Smooth muscle cell (in vitro differentiated cells): ENCODE data around the gene ACSM4. TPM values are rescaled to one million over a fixed set of nuclear protein-coding genes. Genes with fewer than 3 reads are reported as not detected.

ENCODE experiments used
- DNase-seq: peaks from one replicate; lab custom pipeline; 2025; ENCODE audit not compliant: unreplicated experiment; lab: John Stamatoyannopoulos, UW
- H2AFZ ChIP-seq: fragments of 200-600 bp; sonication (generic); 2 replicates; pipeline ENCODE4 v1.6.0; 2016; ENCODE audit warnings: antibody characterized with exemption, low read depth, mild to moderate bottlenecking
- H3F3A ChIP-seq: fragments of 200-600 bp; sonication (generic); 2 replicates; pipeline ENCODE4 v1.6.0; 2017; ENCODE audit warnings: antibody characterized with exemption, low read depth
- H3K27ac ChIP-seq: fragments of 200-600 bp; sonication (generic); 2 replicates; pipeline ENCODE4 v1.5.1; 2016; ENCODE audit warnings: low read depth, mild to moderate bottlenecking
- H3K27me3 ChIP-seq: fragments of 200-600 bp; sonication (generic); 2 replicates; pipeline ENCODE4 v1.6.1; 2016; ENCODE audit warnings: low read depth, mild to moderate bottlenecking
- H3K36me3 ChIP-seq: fragments of 200-600 bp; sonication (generic); 2 replicates; pipeline ENCODE4 v1.5.1; 2016; ENCODE audit warnings: low read depth
- H3K4me1 ChIP-seq: fragments of 200-600 bp; sonication (generic); 2 replicates; pipeline ENCODE4 v1.5.1; 2016; ENCODE audit warnings: low read depth
- H3K4me2 ChIP-seq: fragments of 200-600 bp; sonication (generic); 2 replicates; pipeline ENCODE4 v1.6.0; 2016; ENCODE audit warnings: mild to moderate bottlenecking
- H3K4me3 ChIP-seq: fragments of 200-600 bp; sonication (generic); 2 replicates; pipeline ENCODE4 v1.5.1; 2016; ENCODE audit warnings: mild to moderate bottlenecking
- H3K79me2 ChIP-seq: fragments of 200-600 bp; sonication (generic); 2 replicates; pipeline ENCODE4 v1.6.0; 2016; ENCODE audit warnings: low read depth, mild to moderate bottlenecking
- H3K9ac ChIP-seq: fragments of 200-600 bp; sonication (generic); 2 replicates; pipeline ENCODE4 v1.6.0; 2016; ENCODE audit warnings: low read depth
- H3K9me3 ChIP-seq: fragments of 200-600 bp; sonication (generic); replicated peaks from 2 replicates; pipeline ENCODE4 v1.5.1; 2016; ENCODE audit warnings: low read depth
- H4K20me1 ChIP-seq: fragments of 200-600 bp; sonication (generic); 2 replicates; pipeline ENCODE4 v1.6.0; 2016; ENCODE audit warnings: low read depth
- WGBS: methylation state at CpG from one replicate; pipeline ENCODE4 v1.1.7; 2016; ENCODE audit warnings: low lambda C conversion rate; 5-methylcytosine and 5-hydroxymethylcytosine counted together
- polyA plus RNA-seq: library from polyadenylated mRNA; unstranded; fragments of >200 nt; fragmentation: Nextera tagmentation; extraction: Ambion mirVana; gene quantifications from 2 replicates; pipeline ENCODE4 v1.2.1, GENCODE V29; 2016
- total RNA-seq: library from RNA; depleted of rRNA; stranded (reverse); fragments of >200 nt; gene quantifications from 2 replicates; pipeline ENCODE4 v1.2.3, GENCODE V29; 2014
- TF ChIP-seq, protein P1 (sequence below): fragments of 200-600 bp; sonication (generic); IDR thresholded peaks from 2 replicates; pipeline ENCODE4 v1.5.1; 2017; ENCODE audit warnings: borderline replicate concordance, mild to moderate bottlenecking, antibody characterized with exemption; ENCODE audit not compliant: insufficient read depth, poor library complexity, severe bottlenecking

Gene ACSM4
- total and polyA plus RNA-seq, 2 experiments from 2014 or later: not detected

DNA sequence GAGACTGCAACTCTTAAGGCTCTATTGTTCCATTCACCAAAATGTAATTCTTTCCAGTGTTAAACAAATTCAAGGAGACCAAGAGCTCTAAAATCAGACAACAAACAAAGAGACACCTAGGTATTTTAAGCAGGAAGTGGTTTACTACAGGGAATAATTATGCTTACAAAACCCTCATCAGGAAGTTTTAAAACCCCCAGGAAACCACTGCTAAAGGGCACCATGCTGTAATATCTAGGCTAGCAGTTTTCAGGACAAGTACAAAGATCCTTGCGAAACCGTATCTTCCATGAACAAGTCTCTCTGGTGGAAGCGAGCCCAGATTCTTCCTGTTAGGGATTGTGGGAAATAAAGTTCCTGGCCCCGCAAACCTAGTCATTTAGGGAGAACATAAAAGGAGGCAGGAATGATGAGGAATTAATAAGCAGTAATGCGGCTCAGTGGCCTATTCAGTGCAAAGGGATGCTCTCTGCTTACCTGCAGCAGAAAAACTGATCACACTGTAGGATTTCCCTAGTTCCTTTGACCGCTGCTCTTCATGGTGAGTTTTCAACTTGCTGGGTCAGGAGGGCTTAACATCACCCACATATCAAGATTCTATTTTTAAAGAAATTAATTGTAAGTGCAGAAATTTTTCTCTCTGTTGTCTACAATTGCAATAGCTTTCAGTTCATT, 42.8 kb downstream of the ACSM4 start:
- H2AFZ ChIP-seq: no peak overlapping the region
- TF ChIP-seq, protein P1, sequence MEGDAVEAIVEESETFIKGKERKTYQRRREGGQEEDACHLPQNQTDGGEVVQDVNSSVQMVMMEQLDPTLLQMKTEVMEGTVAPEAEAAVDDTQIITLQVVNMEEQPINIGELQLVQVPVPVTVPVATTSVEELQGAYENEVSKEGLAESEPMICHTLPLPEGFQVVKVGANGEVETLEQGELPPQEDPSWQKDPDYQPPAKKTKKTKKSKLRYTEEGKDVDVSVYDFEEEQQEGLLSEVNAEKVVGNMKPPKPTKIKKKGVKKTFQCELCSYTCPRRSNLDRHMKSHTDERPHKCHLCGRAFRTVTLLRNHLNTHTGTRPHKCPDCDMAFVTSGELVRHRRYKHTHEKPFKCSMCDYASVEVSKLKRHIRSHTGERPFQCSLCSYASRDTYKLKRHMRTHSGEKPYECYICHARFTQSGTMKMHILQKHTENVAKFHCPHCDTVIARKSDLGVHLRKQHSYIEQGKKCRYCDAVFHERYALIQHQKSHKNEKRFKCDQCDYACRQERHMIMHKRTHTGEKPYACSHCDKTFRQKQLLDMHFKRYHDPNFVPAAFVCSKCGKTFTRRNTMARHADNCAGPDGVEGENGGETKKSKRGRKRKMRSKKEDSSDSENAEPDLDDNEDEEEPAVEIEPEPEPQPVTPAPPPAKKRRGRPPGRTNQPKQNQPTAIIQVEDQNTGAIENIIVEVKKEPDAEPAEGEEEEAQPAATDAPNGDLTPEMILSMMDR: no peak
- DNase-seq: no peak
- no peaks in the 10 kb centered on the region for H4K20me1 ChIP-seq
- H3K27me3 ChIP-seq: no peaks in the 10 kb centered on the region
- no peak overlapping the region for H3K4me2 ChIP-seq
- H3K27ac ChIP-seq: no peak overlapping the region
- H3K4me1 ChIP-seq: no peaks in the 10 kb centered on the region
- H3K79me2 ChIP-seq: no peaks in the 10 kb centered on the region
- 95% methylated on average over 6 of the region's 6 CpGs for WGBS
- no peaks in the 10 kb centered on the region for H3K36me3 ChIP-seq
- no peaks in the 10 kb centered on the region for H3K9me3 ChIP-seq
- no peak overlapping the region for H3K9ac ChIP-seq
- no peaks in the 10 kb centered on the region for H3F3A ChIP-seq
- H3K4me3 ChIP-seq: no peak overlapping the region

DNA sequence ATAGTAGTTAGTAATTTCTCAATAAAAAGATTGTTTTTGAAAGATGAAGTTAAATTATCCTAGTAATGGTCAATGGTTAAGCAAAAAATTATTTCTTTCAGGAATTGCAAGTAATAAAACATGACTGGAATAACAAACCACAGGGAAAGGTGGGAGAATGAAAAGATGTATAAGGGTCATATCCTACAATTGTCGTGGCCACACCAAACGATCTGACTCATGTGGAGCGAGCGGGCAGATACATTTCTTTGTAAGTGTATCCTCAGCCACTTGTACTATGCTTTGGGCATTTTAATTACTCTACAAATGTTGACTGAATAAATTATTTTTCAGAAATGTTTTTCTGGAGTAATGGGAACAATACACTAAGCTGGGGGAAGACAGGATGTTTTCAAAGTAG, 45.5 kb downstream of the ACSM4 start:
- no peaks in the 10 kb centered on the region for H3K9me3 ChIP-seq
- H3K79me2 ChIP-seq: no peaks in the 10 kb centered on the region
- H4K20me1 ChIP-seq: no peaks in the 10 kb centered on the region
- 71% methylated on average over 4 of the region's 4 CpGs for WGBS
- no peak for DNase-seq
- no peak overlapping the region for H2AFZ ChIP-seq
- H3K4me3 ChIP-seq: no peak overlapping the region
- H3K4me2 ChIP-seq: no peak overlapping the region
- TF ChIP-seq, protein P1: no peak
- H3K4me1 ChIP-seq: no peaks in the 10 kb centered on the region
- H3F3A ChIP-seq: no peaks in the 10 kb centered on the region
- no peaks in the 10 kb centered on the region for H3K27me3 ChIP-seq
- H3K36me3 ChIP-seq: no peaks in the 10 kb centered on the region
- no peak overlapping the region for H3K27ac ChIP-seq
- H3K9ac ChIP-seq: no peak overlapping the region

DNA sequence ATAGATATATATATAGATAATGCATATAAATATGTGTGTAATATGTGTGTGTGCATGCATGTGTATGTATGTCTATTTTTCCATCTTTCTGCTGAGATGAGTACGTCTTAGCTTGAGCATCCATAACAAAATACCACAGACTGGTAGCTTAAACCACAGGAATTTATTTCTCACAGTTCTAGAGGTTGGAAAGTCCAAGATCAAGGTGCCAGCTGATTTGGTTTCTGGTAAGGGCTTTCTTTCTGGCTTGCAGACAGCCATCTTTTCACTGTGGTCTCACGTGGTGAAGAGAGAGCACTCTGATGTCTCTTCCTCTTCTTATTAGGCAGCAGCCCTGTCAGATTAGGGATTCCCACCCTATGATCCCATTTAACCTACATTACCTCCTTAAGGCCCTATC, 47.3 kb downstream of the ACSM4 start:
- Histone ChIP-seq H3K4me2 (no peak overlapping the region), H3K36me3 (no peaks in the 10 kb centered on the region), H3K4me1 (no peaks in the 10 kb centered on the region), H3K4me3 (no peak overlapping the region), H3K79me2 (no peaks in the 10 kb centered on the region), H3F3A (no peaks in the 10 kb centered on the region), H4K20me1 (no peaks in the 10 kb centered on the region), H3K9me3 (no peaks in the 10 kb centered on the region), H3K27me3 (no peaks in the 10 kb centered on the region), H3K9ac (no peak overlapping the region), H2AFZ (no peak overlapping the region), H3K27ac (no peak overlapping the region)
- DNase-seq: no peak
- TF ChIP-seq, protein P1: no peak
- 60% methylated on average over 2 of the region's 2 CpGs for WGBS

- H3K4me1 ChIP-seq: no peaks in the 10 kb centered on the region
- no peak overlapping the region for H3K4me3 ChIP-seq
- H3K79me2 ChIP-seq: no peaks in the 10 kb centered on the region
- no peak overlapping the region for H3K4me2 ChIP-seq
- no peak for DNase-seq
- H3K9me3 ChIP-seq: no peaks in the 10 kb centered on the region
- H4K20me1 ChIP-seq: no peaks in the 10 kb centered on the region
- no peaks in the 10 kb centered on the region for H3K36me3 ChIP-seq
- H3K27me3 ChIP-seq: no peaks in the 10 kb centered on the region
- H3F3A ChIP-seq: no peaks in the 10 kb centered on the region
- H3K27ac ChIP-seq: no peak overlapping the region
- no peak overlapping the region for H3K9ac ChIP-seq
- TF ChIP-seq, protein P1: no peak
- H2AFZ ChIP-seq: no peak overlapping the region
These were observed 48.8 kb downstream of the ACSM4 start for GRCh38 chr12:7352661-7353060.
